Liver (tissue), 3 donors: Measurements from ENCODE around the gene MESP1.

Source experiments
- FOXA1 ChIP-seq: IDR thresholded peaks from 2 replicates; pipeline ENCODE4 v1.6.1; 2016; ENCODE audit warnings: antibody characterized with exemption
- GABPA ChIP-seq, 2 donors: IDR thresholded peaks in 1 of 2; conservative IDR thresholded peaks in 1 of 2; 2 replicates each; pipeline ENCODE4 v1.6.1; 2016; ENCODE audit warnings: antibody characterized with exemption in 2 of 2, mild to moderate bottlenecking in 1 of 2, moderate library complexity in 1 of 2
- HNF4G ChIP-seq: IDR thresholded peaks from 2 replicates; pipeline ENCODE4 v1.6.1; 2016; ENCODE audit warnings: antibody characterized with exemption
- JUND ChIP-seq, 2 donors: IDR thresholded peaks; 2 replicates each; pipeline ENCODE4 v1.6.1; 2016; ENCODE audit warnings: antibody characterized with exemption in 2 of 2
- RAD21 ChIP-seq, 2 donors: IDR thresholded peaks; 2 replicates each; pipeline ENCODE4 v1.6.1; 2016; ENCODE audit warnings: antibody characterized with exemption in 2 of 2, mild to moderate bottlenecking in 2 of 2
- SP1 ChIP-seq: IDR thresholded peaks from 2 replicates; pipeline ENCODE4 v1.6.1; 2018; ENCODE audit warnings: antibody characterized with exemption, mild to moderate bottlenecking
- TAF1 ChIP-seq: conservative IDR thresholded peaks from 2 replicates; pipeline ENCODE4 v1.6.1; 2016; ENCODE audit warnings: antibody characterized with exemption, mild to moderate bottlenecking
- YY1 ChIP-seq: IDR thresholded peaks from 2 replicates; pipeline ENCODE4 v1.6.1; 2016; ENCODE audit warnings: antibody characterized with exemption, mild to moderate bottlenecking
- TF ChIP-seq, protein P1 (sequence below): fragments of 150-350 bp; IDR thresholded peaks from 2 replicates; pipeline ENCODE4 v1.5.1; 2017; ENCODE audit warnings: improper control_type of control experiment, low read depth, low read length; ENCODE audit not compliant: missing input control
- TF ChIP-seq, protein P2 (sequence below): IDR thresholded peaks from 2 replicates; pipeline ENCODE4 v1.6.1; 2016; ENCODE audit warnings: antibody characterized with exemption, mild to moderate bottlenecking
- TF ChIP-seq, protein P3 (sequence below): IDR thresholded peaks from 2 replicates; pipeline ENCODE4 v1.6.1; 2016; ENCODE audit warnings: antibody characterized with exemption
- TF ChIP-seq, protein P4 (sequence below): IDR thresholded peaks from 2 replicates; pipeline ENCODE4 v1.6.1; 2016; ENCODE audit warnings: antibody characterized with exemption
- TF ChIP-seq, protein P5 (sequence below): IDR thresholded peaks from 2 replicates; pipeline ENCODE4 v1.6.1; 2016; ENCODE audit warnings: antibody characterized with exemption
- donor health status: healthy.
- donor health status: healthy.

DNA sequence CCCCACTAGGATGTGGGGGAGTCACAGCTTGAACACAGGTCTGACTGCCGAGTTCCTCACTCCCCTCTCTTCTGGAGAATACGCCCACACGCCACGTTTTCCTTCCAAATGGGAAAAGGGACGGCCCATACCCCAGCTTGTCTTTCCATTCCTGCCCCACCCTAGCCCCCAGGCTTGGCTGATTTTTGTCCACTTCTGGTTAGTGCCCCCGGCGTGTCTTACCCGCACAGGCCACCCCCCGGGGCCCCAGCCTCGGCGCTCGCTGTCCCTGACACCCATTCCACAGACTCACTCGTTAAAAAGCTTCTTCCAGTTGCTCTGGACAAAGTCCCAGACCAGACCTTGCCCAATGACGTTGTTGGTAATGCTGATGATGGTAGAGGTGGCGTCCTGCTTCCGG, 39.6 kb upstream of the MESP1 start:
- TF ChIP-seq, protein P1, sequence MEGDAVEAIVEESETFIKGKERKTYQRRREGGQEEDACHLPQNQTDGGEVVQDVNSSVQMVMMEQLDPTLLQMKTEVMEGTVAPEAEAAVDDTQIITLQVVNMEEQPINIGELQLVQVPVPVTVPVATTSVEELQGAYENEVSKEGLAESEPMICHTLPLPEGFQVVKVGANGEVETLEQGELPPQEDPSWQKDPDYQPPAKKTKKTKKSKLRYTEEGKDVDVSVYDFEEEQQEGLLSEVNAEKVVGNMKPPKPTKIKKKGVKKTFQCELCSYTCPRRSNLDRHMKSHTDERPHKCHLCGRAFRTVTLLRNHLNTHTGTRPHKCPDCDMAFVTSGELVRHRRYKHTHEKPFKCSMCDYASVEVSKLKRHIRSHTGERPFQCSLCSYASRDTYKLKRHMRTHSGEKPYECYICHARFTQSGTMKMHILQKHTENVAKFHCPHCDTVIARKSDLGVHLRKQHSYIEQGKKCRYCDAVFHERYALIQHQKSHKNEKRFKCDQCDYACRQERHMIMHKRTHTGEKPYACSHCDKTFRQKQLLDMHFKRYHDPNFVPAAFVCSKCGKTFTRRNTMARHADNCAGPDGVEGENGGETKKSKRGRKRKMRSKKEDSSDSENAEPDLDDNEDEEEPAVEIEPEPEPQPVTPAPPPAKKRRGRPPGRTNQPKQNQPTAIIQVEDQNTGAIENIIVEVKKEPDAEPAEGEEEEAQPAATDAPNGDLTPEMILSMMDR, result no peak
- TF ChIP-seq RAD21 (IDR thresholded peaks at IDR 0.05), result no peak
- TF ChIP-seq, protein P2, sequence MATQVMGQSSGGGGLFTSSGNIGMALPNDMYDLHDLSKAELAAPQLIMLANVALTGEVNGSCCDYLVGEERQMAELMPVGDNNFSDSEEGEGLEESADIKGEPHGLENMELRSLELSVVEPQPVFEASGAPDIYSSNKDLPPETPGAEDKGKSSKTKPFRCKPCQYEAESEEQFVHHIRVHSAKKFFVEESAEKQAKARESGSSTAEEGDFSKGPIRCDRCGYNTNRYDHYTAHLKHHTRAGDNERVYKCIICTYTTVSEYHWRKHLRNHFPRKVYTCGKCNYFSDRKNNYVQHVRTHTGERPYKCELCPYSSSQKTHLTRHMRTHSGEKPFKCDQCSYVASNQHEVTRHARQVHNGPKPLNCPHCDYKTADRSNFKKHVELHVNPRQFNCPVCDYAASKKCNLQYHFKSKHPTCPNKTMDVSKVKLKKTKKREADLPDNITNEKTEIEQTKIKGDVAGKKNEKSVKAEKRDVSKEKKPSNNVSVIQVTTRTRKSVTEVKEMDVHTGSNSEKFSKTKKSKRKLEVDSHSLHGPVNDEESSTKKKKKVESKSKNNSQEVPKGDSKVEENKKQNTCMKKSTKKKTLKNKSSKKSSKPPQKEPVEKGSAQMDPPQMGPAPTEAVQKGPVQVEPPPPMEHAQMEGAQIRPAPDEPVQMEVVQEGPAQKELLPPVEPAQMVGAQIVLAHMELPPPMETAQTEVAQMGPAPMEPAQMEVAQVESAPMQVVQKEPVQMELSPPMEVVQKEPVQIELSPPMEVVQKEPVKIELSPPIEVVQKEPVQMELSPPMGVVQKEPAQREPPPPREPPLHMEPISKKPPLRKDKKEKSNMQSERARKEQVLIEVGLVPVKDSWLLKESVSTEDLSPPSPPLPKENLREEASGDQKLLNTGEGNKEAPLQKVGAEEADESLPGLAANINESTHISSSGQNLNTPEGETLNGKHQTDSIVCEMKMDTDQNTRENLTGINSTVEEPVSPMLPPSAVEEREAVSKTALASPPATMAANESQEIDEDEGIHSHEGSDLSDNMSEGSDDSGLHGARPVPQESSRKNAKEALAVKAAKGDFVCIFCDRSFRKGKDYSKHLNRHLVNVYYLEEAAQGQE, result no peak
- TF ChIP-seq, protein P3, sequence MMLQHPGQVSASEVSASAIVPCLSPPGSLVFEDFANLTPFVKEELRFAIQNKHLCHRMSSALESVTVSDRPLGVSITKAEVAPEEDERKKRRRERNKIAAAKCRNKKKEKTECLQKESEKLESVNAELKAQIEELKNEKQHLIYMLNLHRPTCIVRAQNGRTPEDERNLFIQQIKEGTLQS, result no peak
- no peak for TF ChIP-seq YY1
- TF ChIP-seq JUND (IDR thresholded peaks at IDR 0.05), result no peak
- TF ChIP-seq, protein P4, sequence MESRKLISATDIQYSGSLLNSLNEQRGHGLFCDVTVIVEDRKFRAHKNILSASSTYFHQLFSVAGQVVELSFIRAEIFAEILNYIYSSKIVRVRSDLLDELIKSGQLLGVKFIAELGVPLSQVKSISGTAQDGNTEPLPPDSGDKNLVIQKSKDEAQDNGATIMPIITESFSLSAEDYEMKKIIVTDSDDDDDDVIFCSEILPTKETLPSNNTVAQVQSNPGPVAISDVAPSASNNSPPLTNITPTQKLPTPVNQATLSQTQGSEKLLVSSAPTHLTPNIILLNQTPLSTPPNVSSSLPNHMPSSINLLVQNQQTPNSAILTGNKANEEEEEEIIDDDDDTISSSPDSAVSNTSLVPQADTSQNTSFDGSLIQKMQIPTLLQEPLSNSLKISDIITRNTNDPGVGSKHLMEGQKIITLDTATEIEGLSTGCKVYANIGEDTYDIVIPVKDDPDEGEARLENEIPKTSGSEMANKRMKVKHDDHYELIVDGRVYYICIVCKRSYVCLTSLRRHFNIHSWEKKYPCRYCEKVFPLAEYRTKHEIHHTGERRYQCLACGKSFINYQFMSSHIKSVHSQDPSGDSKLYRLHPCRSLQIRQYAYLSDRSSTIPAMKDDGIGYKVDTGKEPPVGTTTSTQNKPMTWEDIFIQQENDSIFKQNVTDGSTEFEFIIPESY, result no peak
- no peak for TF ChIP-seq GABPA (IDR thresholded peaks at IDR 0.05 in 1 of 2, conservative IDR thresholded peaks at IDR 0.05 in 1 of 2)
- no peak for TF ChIP-seq FOXA1
- TF ChIP-seq, protein P5, sequence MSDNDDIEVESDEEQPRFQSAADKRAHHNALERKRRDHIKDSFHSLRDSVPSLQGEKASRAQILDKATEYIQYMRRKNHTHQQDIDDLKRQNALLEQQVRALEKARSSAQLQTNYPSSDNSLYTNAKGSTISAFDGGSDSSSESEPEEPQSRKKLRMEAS, result no peak
- no peak for TF ChIP-seq HNF4G
- TF ChIP-seq SP1, result no peak
- TF ChIP-seq TAF1, result no peak
